Stomach (tissue), 4 donors: ENCODE data around the gene THSD4.

ENCODE experiments used
- CTCF ChIP-seq, 7 experiments: fragments of 450-650 bp in 4 of 7; fragments of 200-600 bp in 3 of 7; sonication (generic) in 3 of 7; IDR thresholded peaks; one replicate each; pipeline ENCODE4 v1.5.1; 2016 to 2019; ENCODE audit warnings: antibody characterized with exemption in 7 of 7, control low read depth in 2 of 7, mild to moderate bottlenecking in 1 of 7
- POLR2A ChIP-seq, 4 donors: fragments of 450-650 bp; IDR thresholded peaks; one replicate each; pipeline ENCODE4 v1.6.1; 2016; ENCODE audit warnings: antibody characterized with exemption in 4 of 4, control low read depth in 2 of 4, mild to moderate bottlenecking in 1 of 4, moderate library complexity in 1 of 4

GRCh38 chr15:71112429-71112828 lies 2.8 kb upstream of the THSD4 start:
- no peak for TF ChIP-seq CTCF (IDR thresholded peaks at IDR 0.05)
- no peak for TF ChIP-seq POLR2A (IDR thresholded peaks at IDR 0.05)
